H1 (cell line): ENCODE measurements around the gene TLE3. TPM values are rescaled to one million over a fixed set of nuclear protein-coding genes. Genes with fewer than 3 reads are reported as not detected.

Experiments used
- CBX8 ChIP-seq: fragments of 300-800, 300-1000 bp; sonication (generic); IDR thresholded peaks from 2 replicates; pipeline ENCODE4 v1.7.1; 2016; ENCODE audit warnings: low read depth, low read length, borderline replicate concordance
- SIN3A ChIP-seq, 2 experiments: IDR thresholded peaks in 1 of 2; conservative IDR thresholded peaks in 1 of 2; 2 replicates each; pipeline ENCODE4 v1.6.1; 2011 to 2012; ENCODE audit warnings: low read length in 2 of 2, improper control_type of control experiment in 1 of 2, low read depth in 1 of 2, mild to moderate bottlenecking in 1 of 2
- SIX5 ChIP-seq: IDR thresholded peaks from 2 replicates; pipeline ENCODE4 v1.6.1; 2011; ENCODE audit warnings: mild to moderate bottlenecking, low read depth, low read length
- SP2 ChIP-seq: IDR thresholded peaks from 2 replicates; pipeline ENCODE4 v1.6.1; 2012; ENCODE audit warnings: mild to moderate bottlenecking, low read length, inconsistent platforms
- SRF ChIP-seq: IDR thresholded peaks from 2 replicates; pipeline ENCODE4 v1.6.1; 2011; ENCODE audit warnings: mild to moderate bottlenecking, low read depth, low read length, moderate library complexity
- polyA plus RNA-seq, 7 experiments: library from polyadenylated mRNA; depleted of rRNA in 3 of 7; stranded (reverse) in 5 of 7; unstranded in 2 of 7; fragments of >200 nt in 5 of 7; fragments of 200-250 nt in 2 of 7; gene quantifications; 1 replicate in 5 of 7; 2 replicates in 1 of 7; 4 replicates in 1 of 7; pipeline versions ENCODE4 v1.2.1 to v1.2.3, GENCODE V29; 2011 to 2013; ENCODE audit warnings: missing spikeins in 2 of 7, mixed read lengths in 2 of 7
- total RNA-seq: library from RNA; stranded (reverse); fragmentation: NEBNext Ultra II Directional; extraction: Animal tissue kit (Norgen Biotek cat#: 25700); gene quantifications from 2 replicates; pipeline ENCODE4 v1.2.1, GENCODE V29; 2021
- TF ChIP-seq, protein P1 (sequence below): fragments of 300-600 bp; sonication (generic); IDR thresholded peaks from 2 replicates; pipeline ENCODE4 v1.7.1; 2012; ENCODE audit warnings: low read length, moderate library complexity, mild to moderate bottlenecking, inconsistent platforms; ENCODE audit not compliant: insufficient replicate concordance
- TF ChIP-seq, protein P2 (sequence below): IDR thresholded peaks from 2 replicates; pipeline ENCODE4 v1.6.1; 2012; ENCODE audit warnings: inconsistent platforms
- TF ChIP-seq, protein P3 (sequence below): IDR thresholded peaks from 2 replicates; pipeline ENCODE4 v1.6.1; 2012; ENCODE audit warnings: low read length, inconsistent platforms

TLE3 gene
- total and polyA plus RNA-seq, 2 of the 8 experiments (the other 6 are each of a cell fraction or from before 2014, with no cell fraction given), result 25.1 to 61.2 TPM

DNA sequence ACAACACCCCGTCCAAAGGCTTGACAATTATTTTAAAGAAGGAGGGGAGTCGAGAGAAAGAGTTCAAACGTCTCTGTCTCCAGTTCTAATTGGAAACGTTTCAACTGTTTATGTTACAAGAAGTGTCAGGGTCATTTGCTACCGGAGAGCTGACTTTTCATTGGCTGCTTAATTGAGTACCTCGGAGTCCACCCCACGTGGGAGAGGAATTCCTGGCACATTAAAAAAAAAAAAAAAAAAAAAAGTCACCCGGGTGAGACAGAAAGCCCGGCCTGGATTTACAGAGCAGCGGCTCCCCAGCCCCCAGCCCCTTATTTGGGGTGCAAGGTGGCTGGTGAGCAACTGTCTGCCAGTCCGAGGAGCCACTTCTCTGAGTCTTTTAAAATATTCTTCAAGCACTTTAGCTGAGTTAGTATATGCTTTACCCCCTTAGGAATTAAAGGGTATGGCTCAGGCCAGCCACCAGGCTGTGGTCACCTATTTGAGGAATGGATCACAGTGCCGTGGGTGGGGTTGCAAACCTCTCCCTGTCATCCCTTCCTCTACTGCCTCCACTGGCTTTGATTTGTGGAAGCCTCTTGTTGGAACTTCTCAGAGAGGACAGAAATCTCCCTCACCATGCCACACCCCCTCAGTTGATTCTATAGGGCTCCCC is 3.9 kb upstream of the TLE3 start (continued):
- TF ChIP-seq, protein P1, sequence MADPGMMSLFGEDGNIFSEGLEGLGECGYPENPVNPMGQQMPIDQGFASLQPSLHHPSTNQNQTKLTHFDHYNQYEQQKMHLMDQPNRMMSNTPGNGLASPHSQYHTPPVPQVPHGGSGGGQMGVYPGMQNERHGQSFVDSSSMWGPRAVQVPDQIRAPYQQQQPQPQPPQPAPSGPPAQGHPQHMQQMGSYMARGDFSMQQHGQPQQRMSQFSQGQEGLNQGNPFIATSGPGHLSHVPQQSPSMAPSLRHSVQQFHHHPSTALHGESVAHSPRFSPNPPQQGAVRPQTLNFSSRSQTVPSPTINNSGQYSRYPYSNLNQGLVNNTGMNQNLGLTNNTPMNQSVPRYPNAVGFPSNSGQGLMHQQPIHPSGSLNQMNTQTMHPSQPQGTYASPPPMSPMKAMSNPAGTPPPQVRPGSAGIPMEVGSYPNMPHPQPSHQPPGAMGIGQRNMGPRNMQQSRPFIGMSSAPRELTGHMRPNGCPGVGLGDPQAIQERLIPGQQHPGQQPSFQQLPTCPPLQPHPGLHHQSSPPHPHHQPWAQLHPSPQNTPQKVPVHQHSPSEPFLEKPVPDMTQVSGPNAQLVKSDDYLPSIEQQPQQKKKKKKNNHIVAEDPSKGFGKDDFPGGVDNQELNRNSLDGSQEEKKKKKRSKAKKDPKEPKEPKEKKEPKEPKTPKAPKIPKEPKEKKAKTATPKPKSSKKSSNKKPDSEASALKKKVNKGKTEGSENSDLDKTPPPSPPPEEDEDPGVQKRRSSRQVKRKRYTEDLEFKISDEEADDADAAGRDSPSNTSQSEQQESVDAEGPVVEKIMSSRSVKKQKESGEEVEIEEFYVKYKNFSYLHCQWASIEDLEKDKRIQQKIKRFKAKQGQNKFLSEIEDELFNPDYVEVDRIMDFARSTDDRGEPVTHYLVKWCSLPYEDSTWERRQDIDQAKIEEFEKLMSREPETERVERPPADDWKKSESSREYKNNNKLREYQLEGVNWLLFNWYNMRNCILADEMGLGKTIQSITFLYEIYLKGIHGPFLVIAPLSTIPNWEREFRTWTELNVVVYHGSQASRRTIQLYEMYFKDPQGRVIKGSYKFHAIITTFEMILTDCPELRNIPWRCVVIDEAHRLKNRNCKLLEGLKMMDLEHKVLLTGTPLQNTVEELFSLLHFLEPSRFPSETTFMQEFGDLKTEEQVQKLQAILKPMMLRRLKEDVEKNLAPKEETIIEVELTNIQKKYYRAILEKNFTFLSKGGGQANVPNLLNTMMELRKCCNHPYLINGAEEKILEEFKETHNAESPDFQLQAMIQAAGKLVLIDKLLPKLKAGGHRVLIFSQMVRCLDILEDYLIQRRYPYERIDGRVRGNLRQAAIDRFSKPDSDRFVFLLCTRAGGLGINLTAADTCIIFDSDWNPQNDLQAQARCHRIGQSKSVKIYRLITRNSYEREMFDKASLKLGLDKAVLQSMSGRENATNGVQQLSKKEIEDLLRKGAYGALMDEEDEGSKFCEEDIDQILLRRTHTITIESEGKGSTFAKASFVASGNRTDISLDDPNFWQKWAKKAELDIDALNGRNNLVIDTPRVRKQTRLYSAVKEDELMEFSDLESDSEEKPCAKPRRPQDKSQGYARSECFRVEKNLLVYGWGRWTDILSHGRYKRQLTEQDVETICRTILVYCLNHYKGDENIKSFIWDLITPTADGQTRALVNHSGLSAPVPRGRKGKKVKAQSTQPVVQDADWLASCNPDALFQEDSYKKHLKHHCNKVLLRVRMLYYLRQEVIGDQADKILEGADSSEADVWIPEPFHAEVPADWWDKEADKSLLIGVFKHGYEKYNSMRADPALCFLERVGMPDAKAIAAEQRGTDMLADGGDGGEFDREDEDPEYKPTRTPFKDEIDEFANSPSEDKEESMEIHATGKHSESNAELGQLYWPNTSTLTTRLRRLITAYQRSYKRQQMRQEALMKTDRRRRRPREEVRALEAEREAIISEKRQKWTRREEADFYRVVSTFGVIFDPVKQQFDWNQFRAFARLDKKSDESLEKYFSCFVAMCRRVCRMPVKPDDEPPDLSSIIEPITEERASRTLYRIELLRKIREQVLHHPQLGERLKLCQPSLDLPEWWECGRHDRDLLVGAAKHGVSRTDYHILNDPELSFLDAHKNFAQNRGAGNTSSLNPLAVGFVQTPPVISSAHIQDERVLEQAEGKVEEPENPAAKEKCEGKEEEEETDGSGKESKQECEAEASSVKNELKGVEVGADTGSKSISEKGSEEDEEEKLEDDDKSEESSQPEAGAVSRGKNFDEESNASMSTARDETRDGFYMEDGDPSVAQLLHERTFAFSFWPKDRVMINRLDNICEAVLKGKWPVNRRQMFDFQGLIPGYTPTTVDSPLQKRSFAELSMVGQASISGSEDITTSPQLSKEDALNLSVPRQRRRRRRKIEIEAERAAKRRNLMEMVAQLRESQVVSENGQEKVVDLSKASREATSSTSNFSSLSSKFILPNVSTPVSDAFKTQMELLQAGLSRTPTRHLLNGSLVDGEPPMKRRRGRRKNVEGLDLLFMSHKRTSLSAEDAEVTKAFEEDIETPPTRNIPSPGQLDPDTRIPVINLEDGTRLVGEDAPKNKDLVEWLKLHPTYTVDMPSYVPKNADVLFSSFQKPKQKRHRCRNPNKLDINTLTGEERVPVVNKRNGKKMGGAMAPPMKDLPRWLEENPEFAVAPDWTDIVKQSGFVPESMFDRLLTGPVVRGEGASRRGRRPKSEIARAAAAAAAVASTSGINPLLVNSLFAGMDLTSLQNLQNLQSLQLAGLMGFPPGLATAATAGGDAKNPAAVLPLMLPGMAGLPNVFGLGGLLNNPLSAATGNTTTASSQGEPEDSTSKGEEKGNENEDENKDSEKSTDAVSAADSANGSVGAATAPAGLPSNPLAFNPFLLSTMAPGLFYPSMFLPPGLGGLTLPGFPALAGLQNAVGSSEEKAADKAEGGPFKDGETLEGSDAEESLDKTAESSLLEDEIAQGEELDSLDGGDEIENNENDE, result no peak
- TF ChIP-seq SIX5 (no peak), SIN3A (conservative IDR thresholded peaks at IDR 0.05 in 1 of 2, IDR thresholded peaks at IDR 0.05 in 1 of 2; ENCODE audit: low read depth in 1 of 2, low read length in 2 of 2) (0 out of 4 replicates have a peak, but pooled peaks have one; percentile 24 to 38), CBX8 (no peak), SP2 (no peak), SRF (peak; percentile 40; the same call in 1 of the 2 replicates)
- TF ChIP-seq, protein P2, sequence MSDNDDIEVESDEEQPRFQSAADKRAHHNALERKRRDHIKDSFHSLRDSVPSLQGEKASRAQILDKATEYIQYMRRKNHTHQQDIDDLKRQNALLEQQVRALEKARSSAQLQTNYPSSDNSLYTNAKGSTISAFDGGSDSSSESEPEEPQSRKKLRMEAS, result no peak
- TF ChIP-seq, protein P3, sequence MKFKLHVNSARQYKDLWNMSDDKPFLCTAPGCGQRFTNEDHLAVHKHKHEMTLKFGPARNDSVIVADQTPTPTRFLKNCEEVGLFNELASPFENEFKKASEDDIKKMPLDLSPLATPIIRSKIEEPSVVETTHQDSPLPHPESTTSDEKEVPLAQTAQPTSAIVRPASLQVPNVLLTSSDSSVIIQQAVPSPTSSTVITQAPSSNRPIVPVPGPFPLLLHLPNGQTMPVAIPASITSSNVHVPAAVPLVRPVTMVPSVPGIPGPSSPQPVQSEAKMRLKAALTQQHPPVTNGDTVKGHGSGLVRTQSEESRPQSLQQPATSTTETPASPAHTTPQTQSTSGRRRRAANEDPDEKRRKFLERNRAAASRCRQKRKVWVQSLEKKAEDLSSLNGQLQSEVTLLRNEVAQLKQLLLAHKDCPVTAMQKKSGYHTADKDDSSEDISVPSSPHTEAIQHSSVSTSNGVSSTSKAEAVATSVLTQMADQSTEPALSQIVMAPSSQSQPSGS, result peak; percentile 52; the same call in 1 of the 2 replicates
